Measurements from ENCODE around the gene SPRYD7.
"Not testable (repeated sequence)": the region's sequence is repeated elsewhere in the genome, so short reads cannot be mapped to it uniquely, and the experiment has no call there.

The SPRYD7 gene, protein sequence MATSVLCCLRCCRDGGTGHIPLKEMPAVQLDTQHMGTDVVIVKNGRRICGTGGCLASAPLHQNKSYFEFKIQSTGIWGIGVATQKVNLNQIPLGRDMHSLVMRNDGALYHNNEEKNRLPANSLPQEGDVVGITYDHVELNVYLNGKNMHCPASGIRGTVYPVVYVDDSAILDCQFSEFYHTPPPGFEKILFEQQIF

DNA sequence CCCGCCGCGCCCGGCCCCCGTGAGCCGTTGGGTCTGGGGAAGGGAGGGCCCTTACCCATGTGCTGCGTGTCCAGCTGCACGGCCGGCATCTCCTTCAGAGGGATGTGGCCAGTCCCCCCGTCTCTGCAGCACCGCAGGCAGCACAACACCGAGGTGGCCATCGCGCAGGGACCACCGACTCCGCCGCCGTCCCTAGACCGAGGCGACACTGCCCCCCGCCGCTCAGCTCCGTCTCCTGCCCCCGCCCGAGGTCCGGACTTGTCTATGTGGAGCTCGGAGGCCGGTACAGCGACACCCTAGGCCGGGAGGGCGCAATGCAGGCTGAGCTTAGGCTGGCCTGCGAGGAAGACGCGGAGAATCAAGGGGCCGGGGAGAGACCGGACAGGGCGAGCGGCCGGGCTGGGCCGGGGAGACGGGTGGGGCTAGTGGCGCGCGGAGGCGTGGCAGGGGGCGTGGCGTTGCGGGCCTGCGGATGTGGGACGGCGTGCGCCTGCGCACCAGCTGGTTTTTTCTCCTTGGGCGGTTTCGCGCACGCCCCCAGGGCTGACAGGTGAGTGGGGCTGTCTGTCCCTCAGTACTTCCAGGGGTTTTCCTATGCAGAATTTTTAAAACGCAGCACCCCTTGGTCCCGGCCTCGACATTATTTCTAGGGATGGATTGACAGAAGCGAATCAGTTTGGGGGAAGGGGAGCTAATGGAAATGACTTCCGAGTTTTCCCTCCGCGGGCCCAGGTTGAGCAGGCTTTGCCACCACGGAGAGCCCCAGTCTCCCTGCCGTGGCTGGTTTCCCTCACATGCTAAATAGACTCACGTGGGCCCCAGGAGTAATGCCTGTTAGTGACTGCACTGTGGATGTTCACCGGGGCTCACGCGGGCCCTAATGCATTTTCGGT, at the start of gene SPRYD7:
SPRYD7 (minus strand) TSS at position 266 of the 893 bp plus-strand sequence; CDS start at position 161, 105 bp downstream.
- DNase-seq: peak; percentile 99

GRCh38 chr13:49985129-49985528, 49.0 kb upstream of the SPRYD7 start:
- no peak for DNase-seq

- no peak for DNase-seq
Observed at GRCh38 chr13:49980266-49980665, 44.1 kb upstream of the SPRYD7 start.

- no peak for DNase-seq
Observed at GRCh38 chr13:49977992-49978391, 41.9 kb upstream of the SPRYD7 start.

GRCh38 chr13:49976314-49977258, 40.4 kb upstream of the SPRYD7 start:
- DNase-seq: peak; percentile 91

DNA sequence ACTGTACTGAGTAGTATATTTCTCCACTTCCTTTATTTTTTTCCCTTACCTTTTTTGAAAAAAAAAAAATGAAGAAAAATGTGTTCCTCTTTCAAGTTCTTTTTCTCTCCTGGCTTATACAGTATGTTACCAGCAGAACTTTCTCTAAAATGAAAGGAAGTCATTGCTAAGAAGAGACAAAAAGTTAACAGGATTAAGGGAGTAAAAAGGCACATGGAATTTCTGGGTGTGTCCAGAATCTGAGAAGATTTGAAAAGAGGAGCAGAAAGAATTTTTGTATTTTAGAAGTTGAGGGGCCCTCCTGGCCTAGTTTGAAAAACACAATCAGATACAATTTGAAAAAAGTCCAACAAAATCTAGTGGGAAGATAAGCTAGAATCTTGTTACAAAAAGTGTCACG, 39.7 kb upstream of the SPRYD7 start:
- DNase-seq: no peak

GRCh38 chr13:49972709-49973108, 36.6 kb upstream of the SPRYD7 start:
- no peak for DNase-seq

DNA sequence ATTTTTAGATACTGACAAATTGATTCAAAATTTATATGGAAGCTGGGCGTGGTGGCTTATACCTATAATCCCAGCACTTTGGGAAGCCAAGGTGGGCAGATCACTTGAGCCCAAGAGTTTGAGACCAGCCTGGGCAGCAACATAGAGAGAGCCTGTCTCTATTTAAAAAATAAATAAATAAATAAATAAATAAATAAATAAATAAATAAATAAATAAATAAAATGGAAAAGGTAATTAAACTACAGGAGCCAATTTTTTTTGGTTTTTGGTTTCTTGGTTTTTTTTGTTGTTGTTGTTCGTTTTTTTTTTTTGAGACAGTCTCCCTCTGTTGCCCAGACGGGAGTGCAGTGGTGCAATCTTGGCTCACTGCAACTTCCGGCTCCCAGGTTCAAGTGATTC, 31.3 kb upstream of the SPRYD7 start:
- no peak for DNase-seq

DNA sequence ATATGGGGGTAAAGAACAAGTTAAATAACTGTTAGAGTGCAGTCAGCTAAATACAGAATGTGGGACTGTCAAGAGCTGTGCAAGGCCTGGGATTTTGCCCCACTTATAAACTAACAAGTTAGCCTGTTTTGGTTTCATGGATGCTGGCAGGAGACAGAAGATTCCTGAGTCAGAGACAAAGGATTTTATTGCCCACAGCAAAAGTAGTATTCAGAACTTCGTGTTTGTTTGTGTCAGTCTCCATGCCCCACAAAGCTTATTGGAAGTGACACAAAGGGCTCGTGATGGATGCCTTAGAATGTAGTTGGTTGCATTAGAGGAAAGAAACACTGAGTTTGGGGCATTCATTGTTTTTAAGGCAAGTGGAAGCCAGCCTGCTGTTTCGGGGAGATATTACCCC, 22.2 kb upstream of the SPRYD7 start:
- DNase-seq: no peak

GRCh38 chr13:49956131-49956530, 20.0 kb upstream of the SPRYD7 start:
- DNase-seq: no peak

- no peak for DNase-seq
Observed at GRCh38 chr13:49954674-49955455, 18.7 kb upstream of the SPRYD7 start.

DNA sequence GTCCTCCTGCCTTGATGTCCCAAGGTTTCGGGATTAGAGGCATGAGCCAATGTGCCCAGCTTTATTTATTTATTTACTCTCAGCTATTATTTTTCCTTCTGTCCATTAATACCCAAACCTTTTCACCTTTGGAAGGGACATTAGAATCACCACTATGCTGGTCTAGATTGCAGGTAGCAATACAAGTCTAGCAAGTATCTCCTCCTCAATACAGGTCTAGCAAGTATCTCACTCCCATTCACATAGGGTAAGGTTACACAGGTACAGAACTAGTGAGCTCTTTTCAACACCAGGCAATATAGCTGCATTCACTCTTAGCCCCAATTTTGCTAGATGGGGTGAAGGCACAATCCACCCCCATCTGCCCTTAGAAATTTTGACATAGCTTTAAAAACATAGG, 17.4 kb upstream of the SPRYD7 start:
- DNase-seq: no peak

DNA sequence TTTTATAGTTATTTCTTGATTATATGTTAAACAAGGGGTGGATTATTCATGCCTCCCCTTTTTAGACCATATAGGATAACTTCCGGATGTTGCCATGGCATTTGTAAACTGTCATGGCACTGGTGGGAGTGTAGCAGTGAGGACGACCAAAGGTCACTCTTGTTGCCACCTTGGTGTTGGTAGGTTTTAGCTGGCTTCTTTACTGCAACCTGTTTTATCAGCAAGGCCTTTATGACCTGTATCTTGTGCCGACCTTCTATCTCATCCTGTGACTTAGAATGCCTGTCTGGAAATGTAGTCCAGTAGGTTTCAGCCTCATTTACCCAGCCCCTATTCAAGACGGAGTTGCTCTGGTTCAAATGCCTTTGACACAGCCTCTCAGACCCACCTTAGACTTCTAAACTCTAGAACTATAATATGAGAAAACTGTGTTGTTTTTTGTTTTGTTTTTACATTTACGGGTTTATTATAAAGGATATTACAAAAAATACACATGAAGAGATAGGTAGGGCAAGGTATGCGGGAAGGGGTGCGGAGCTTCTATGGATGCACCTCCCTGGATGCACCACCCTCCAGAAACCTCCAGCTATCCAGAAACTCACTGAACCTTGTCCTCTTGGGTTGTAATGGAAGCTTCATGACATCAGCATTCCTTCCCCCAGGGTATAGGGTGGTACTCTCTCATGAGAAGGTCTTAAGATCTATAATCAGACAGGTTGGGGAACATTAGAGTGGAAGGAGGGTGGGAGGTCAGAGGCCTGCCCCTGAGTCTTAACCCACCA, 15.8 kb upstream of the SPRYD7 start:
- no peak for DNase-seq

- DNase-seq: not testable (repeated sequence)
Observed at GRCh38 chr13:49948777-49949270, 12.7 kb upstream of the SPRYD7 start.

- no peak for DNase-seq
Observed at GRCh38 chr13:49939321-49939720, 3.2 kb upstream of the SPRYD7 start.

DNA sequence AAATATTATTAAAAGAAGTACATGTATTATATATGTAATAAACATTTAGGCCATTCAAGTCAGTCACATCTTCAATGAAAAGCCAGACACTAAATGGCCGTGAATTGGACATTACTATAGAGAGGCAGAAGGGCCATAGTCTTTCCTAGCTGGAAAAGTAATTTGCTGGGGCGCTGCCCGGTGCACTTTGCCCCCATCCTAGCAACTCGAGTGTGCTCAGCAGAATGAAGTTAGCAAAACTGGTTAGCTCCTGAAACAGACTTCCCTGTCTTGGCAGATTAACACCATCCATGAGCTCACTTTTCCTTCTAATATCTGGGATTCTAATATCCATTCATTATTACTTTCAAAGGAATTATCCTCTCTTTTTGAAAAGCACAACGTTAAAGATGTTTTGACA, 2.8 kb upstream of the SPRYD7 start:
- DNase-seq: no peak

DNA sequence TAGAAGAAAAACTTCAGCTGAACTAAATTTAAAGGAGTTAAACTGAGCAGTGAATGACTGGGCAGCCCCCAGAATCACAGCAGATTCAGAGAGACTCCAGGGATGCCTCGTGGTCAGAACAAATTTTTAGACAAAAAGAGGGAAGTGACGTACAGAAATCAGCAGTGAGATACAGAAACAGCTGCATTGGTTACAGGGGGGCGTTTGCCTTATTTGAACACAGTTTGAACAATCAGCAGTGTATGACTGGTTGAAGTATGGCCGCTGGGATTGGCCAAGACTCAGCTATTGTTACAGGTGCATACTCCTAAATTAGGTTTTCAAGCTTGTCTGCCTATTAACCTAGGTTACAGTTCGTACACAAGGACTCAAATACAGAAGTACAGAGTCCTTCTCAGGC, 2.2 kb upstream of the SPRYD7 start:
- no peak for DNase-seq

GRCh38 chr13:49936968-49937273, 781 bp upstream of the SPRYD7 start:
- DNase-seq: no peak

DNA sequence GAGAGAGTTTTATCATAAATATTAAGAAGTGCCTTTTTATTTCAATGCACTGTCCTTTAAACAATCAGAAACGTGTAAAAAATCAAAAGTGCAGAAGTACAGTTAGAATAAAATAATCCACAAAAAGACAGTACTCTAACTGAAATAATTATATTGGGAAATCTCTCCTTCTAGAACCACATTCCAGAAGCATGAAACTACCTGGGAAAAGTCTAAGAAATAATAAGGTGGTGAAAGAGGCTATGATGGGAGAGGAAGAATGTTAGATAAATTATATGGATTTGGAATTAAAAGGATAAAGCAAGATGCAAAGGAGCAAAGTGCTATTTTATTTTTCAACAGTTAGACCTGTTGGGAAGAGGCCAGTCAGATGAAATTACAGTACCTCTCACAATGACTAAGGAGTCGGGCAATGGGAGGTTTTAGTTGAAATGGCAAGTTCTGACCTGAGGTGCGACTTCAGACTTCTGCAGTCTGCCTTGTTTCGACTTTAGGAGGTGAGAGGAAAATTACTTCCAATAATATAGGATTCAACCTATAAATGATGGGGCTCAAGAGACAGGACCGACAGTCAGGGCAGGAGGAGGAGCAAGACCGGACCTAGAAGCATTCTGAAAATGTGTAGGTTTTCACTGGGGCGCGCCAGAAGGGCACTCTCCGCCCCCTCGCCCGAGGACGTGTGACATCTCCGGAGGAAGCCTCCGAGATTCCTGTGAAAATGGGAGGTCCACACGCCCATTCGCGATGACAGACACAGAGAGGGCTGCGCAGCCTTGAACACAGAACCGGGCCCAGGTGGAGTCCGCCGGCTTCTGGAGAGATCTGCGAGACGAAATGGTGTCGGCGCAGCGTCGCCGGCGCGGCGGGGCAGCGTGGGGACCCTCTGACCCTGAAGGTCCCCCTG, 717 bp downstream of the SPRYD7 start:
- DNase-seq: peak; percentile 77

- no peak for DNase-seq
Observed at GRCh38 chr13:49933511-49933910, 2.6 kb downstream of the SPRYD7 start.

Data from eye (tissue), 1 donor.